K562 (cell line): ENCODE results near the gene DDX39A. TPM values are rescaled to one million over a fixed set of nuclear protein-coding genes. Genes with fewer than 3 reads are reported as not detected.

Experiments
- BCL6 ChIP-seq: fragments of 250-450 bp; sonication (Bioruptor Pico); IDR thresholded peaks from 2 replicates; pipeline ENCODE4 v1.4.0; 2020
- CREBBP ChIP-seq: IDR thresholded peaks from one replicate; pipeline ENCODE4 v1.6.1; 2012; ENCODE audit warnings: low read depth, mild to moderate bottlenecking, control low read depth, inconsistent platforms, low read length
- NFIC ChIP-seq: fragments of 450-650 bp; IDR thresholded peaks from 2 replicates; pipeline ENCODE4 v1.6.1; 2017; ENCODE audit warnings: mild to moderate bottlenecking, inconsistent platforms
- PHF21A ChIP-seq: fragments of 450-650 bp; IDR thresholded peaks from 2 replicates; pipeline ENCODE4 v1.6.1; 2017; ENCODE audit warnings: low read depth, borderline replicate concordance
- RBM22 ChIP-seq: fragments of 200-400 bp; formaldehyde crosslinking; IDR thresholded peaks from 2 replicates; pipeline ENCODE4 v1.6.1; 2018; ENCODE audit warnings: low read length, low read depth; ENCODE audit not compliant: poor library complexity, severe bottlenecking
- SAFB ChIP-seq: fragments of 200-400 bp; formaldehyde crosslinking; IDR thresholded peaks from 2 replicates; pipeline ENCODE4 v1.6.1; 2017; ENCODE audit warnings: low read depth, low read length, borderline replicate concordance
- SIN3B ChIP-seq: fragments of 450-650 bp; IDR thresholded peaks from 2 replicates; pipeline ENCODE4 v1.6.1; 2017; ENCODE audit warnings: low read depth, mild to moderate bottlenecking, moderate library complexity
- ZC3H4 ChIP-seq: sonication (generic); formaldehyde crosslinking; IDR thresholded peaks from 2 replicates; pipeline ENCODE4 v1.9.0; 2021; ENCODE audit warnings: missing genetic modification reagents, borderline replicate concordance
- ZNF586 ChIP-seq: fragments of 450-650 bp; formaldehyde crosslinking; conservative IDR thresholded peaks from 2 replicates; pipeline ENCODE4 v1.4.0; 2020; ENCODE audit warnings: mild to moderate bottlenecking, moderate library complexity
- ZNF778 ChIP-seq: fragments of 450-650 bp; formaldehyde crosslinking; IDR thresholded peaks from 2 replicates; pipeline ENCODE4 v1.4.0; 2020; ENCODE audit warnings: mild to moderate bottlenecking, moderate library complexity
- polyA plus RNA-seq, 8 experiments: library from polyadenylated mRNA; depleted of rRNA in 4 of 8; stranded (reverse) in 5 of 8; unstranded in 3 of 8; fragments of >200 nt; fragmentation: Nextera tagmentation in 2 of 8; fragmentation: Illumina TruSeq in 1 of 8; extraction: Ambion mirVana in 2 of 8; extraction: Trizol in 1 of 8; gene quantifications; 2 replicates each; pipeline versions ENCODE4 v1.2.1 to v1.2.3, GENCODE V29; 2011 to 2014; ENCODE audit warnings: inconsistent platforms in 1 of 8, missing spikeins in 1 of 8
- total RNA-seq, 7 experiments: library from RNA; depleted of rRNA in 6 of 7; stranded (reverse); fragments of >200 nt in 6 of 7; fragmentation: Illumina TruSeq in 2 of 7; extraction: Trizol in 2 of 7; gene quantifications; 2 replicates each; pipeline versions ENCODE4 v1.2.1 to v1.2.3, GENCODE V29; 2011 to 2021; ENCODE audit warnings: low replicate concordance in 1 of 7
- TF ChIP-seq, protein P1 (sequence below): fragments of 200-400 bp; formaldehyde crosslinking; IDR thresholded peaks from 2 replicates; pipeline ENCODE4 v1.6.1; 2017; ENCODE audit warnings: mild to moderate bottlenecking, low read depth, low read length, moderate library complexity
- TF ChIP-seq, protein P2 (sequence below), 2 experiments: fragments of 450-650 bp; conservative IDR thresholded peaks; 2 replicates each; pipeline ENCODE4 v1.6.1; 2017; ENCODE audit warnings: mild to moderate bottlenecking in 2 of 2, moderate library complexity in 2 of 2
- TF ChIP-seq, protein P3 (sequence below): sonication (generic); formaldehyde crosslinking; IDR thresholded peaks from 2 replicates; pipeline ENCODE4 v1.8.0; 2022; ENCODE audit warnings: mild to moderate bottlenecking, missing genetic modification reagents
- TF ChIP-seq, protein P4 (sequence below): conservative IDR thresholded peaks from 2 replicates; pipeline ENCODE4 v1.6.1; 2011; ENCODE audit warnings: low read depth, mild to moderate bottlenecking, low read length; ENCODE audit not compliant: control insufficient read depth
- TF ChIP-seq, protein P5 (sequence below): fragments of 250-450 bp; sonication (Bioruptor Pico); IDR thresholded peaks from 2 replicates; pipeline ENCODE4 v1.5.1; 2021; ENCODE audit warnings: mild to moderate bottlenecking
- TF ChIP-seq, protein P6 (sequence below): fragments of 250-450 bp; sonication (Bioruptor Pico); IDR thresholded peaks from 2 replicates; pipeline ENCODE4 v1.9.0; 2021; ENCODE audit warnings: mild to moderate bottlenecking, inconsistent platforms

Gene DDX39A
- total and polyA plus RNA-seq, 9 of the 15 experiments (the other 6 are each of a cell fraction or from before 2014, with no cell fraction given), result 90.3 to 250 (median 188) TPM

DNA sequence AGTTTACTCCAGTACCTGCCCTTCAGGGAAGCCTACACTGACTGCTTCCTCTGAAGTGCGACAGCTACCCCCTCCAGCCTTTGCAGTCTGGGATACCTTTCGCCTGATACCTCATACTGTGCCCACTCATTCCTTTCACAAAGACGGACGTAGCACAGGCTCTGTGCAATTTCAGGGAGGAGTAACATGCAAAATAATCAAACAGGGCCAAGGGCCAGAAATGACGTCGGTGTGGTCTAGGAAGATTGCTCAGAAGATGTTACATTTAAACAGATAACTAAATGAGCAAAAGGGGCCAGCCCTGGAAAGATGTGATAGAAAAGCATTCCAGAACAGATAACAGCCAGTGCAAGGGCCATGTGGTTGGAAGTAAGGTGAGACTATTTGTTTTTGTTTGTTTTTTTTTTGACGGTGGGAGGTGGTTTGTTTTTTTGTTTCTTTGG lies 6.6 kb upstream of the DDX39A start (continued):
- TF ChIP-seq, protein P1, sequence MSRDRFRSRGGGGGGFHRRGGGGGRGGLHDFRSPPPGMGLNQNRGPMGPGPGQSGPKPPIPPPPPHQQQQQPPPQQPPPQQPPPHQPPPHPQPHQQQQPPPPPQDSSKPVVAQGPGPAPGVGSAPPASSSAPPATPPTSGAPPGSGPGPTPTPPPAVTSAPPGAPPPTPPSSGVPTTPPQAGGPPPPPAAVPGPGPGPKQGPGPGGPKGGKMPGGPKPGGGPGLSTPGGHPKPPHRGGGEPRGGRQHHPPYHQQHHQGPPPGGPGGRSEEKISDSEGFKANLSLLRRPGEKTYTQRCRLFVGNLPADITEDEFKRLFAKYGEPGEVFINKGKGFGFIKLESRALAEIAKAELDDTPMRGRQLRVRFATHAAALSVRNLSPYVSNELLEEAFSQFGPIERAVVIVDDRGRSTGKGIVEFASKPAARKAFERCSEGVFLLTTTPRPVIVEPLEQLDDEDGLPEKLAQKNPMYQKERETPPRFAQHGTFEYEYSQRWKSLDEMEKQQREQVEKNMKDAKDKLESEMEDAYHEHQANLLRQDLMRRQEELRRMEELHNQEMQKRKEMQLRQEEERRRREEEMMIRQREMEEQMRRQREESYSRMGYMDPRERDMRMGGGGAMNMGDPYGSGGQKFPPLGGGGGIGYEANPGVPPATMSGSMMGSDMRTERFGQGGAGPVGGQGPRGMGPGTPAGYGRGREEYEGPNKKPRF, result no peak
- TF ChIP-seq, protein P2, sequence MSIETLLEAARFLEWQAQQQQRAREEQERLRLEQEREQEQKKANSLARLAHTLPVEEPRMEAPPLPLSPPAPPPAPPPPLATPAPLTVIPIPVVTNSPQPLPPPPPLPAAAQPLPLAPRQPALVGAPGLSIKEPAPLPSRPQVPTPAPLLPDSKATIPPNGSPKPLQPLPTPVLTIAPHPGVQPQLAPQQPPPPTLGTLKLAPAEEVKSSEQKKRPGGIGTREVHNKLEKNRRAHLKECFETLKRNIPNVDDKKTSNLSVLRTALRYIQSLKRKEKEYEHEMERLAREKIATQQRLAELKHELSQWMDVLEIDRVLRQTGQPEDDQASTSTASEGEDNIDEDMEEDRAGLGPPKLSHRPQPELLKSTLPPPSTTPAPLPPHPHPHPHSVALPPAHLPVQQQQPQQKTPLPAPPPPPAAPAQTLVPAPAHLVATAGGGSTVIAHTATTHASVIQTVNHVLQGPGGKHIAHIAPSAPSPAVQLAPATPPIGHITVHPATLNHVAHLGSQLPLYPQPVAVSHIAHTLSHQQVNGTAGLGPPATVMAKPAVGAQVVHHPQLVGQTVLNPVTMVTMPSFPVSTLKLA (conservative IDR thresholded peaks at IDR 0.05), result peak in 1 of 2 experiments; percentile 22; a peak in 1 of 4 replicates
- TF ChIP-seq RBM22 (no peak), BCL6 (CRISPR knock-in tag) (no peak), SAFB (no peak), PHF21A (no peak), CREBBP (no peak), ZNF586 (CRISPR knock-in tag) (no peak), ZNF778 (CRISPR knock-in tag) (no peak), ZC3H4 (CRISPR knock-in tag) (no peak), NFIC (peak; percentile 75), SIN3B (no peak)
- TF ChIP-seq, protein P3, sequence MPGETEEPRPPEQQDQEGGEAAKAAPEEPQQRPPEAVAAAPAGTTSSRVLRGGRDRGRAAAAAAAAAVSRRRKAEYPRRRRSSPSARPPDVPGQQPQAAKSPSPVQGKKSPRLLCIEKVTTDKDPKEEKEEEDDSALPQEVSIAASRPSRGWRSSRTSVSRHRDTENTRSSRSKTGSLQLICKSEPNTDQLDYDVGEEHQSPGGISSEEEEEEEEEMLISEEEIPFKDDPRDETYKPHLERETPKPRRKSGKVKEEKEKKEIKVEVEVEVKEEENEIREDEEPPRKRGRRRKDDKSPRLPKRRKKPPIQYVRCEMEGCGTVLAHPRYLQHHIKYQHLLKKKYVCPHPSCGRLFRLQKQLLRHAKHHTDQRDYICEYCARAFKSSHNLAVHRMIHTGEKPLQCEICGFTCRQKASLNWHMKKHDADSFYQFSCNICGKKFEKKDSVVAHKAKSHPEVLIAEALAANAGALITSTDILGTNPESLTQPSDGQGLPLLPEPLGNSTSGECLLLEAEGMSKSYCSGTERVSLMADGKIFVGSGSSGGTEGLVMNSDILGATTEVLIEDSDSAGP (CRISPR knock-in tag), result no peak
- TF ChIP-seq, protein P4, sequence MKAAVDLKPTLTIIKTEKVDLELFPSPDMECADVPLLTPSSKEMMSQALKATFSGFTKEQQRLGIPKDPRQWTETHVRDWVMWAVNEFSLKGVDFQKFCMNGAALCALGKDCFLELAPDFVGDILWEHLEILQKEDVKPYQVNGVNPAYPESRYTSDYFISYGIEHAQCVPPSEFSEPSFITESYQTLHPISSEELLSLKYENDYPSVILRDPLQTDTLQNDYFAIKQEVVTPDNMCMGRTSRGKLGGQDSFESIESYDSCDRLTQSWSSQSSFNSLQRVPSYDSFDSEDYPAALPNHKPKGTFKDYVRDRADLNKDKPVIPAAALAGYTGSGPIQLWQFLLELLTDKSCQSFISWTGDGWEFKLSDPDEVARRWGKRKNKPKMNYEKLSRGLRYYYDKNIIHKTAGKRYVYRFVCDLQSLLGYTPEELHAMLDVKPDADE, result no peak
- TF ChIP-seq, protein P5, sequence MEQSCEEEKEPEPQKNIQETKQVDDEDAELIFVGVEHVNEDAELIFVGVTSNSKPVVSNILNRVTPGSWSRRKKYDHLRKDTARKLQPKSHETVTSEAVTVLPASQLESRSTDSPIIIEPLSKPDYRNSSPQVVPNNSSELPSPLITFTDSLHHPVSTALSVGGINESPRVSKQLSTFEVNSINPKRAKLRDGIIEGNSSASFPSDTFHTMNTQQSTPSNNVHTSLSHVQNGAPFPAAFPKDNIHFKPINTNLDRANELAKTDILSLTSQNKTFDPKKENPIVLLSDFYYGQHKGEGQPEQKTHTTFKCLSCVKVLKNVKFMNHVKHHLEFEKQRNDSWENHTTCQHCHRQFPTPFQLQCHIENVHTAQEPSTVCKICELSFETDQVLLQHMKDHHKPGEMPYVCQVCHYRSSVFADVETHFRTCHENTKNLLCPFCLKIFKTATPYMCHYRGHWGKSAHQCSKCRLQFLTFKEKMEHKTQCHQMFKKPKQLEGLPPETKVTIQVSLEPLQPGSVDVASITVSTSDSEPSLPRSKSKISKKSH (CRISPR knock-in tag), result no peak
- TF ChIP-seq, protein P6, sequence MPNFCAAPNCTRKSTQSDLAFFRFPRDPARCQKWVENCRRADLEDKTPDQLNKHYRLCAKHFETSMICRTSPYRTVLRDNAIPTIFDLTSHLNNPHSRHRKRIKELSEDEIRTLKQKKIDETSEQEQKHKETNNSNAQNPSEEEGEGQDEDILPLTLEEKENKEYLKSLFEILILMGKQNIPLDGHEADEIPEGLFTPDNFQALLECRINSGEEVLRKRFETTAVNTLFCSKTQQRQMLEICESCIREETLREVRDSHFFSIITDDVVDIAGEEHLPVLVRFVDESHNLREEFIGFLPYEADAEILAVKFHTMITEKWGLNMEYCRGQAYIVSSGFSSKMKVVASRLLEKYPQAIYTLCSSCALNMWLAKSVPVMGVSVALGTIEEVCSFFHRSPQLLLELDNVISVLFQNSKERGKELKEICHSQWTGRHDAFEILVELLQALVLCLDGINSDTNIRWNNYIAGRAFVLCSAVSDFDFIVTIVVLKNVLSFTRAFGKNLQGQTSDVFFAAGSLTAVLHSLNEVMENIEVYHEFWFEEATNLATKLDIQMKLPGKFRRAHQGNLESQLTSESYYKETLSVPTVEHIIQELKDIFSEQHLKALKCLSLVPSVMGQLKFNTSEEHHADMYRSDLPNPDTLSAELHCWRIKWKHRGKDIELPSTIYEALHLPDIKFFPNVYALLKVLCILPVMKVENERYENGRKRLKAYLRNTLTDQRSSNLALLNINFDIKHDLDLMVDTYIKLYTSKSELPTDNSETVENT (CRISPR knock-in tag), result no peak
